Activated CD8-positive, alpha-beta T cell treated with anti-CD3 and anti-CD28 coated beads, Interleukin-2, amount 10 ng/mL, durations not matched to agents 7 days and 5 days (primary cell): ENCODE results near the gene ALDH1A3. TPM values are rescaled to one million over a fixed set of nuclear protein-coding genes. Genes with fewer than 3 reads are reported as not detected.

Experiments used
- ATAC-seq: fragments of 150-1000 bp; cut with Tn5 transposase; one replicate; pipeline ENCODE4 v1.10.0; 2021; ENCODE audit warnings: moderate library complexity
- CTCF ChIA-PET: fragments of 350-600 bp; sonication (Branson Sonifier 250); formaldehyde crosslinking; loops from one replicate; lab custom pipeline; 2021; ENCODE audit warnings: antibody characterized with exemption; lab: Charles Lee
- POLR2A ChIA-PET: fragments of 350-600 bp; sonication (Branson Sonifier 250); formaldehyde crosslinking; loops from one replicate; lab custom pipeline; 2021; ENCODE audit warnings: antibody characterized with exemption; lab: Charles Lee
- DNase-seq: peaks from one replicate; pipeline ENCODE4 v3.0.0-alpha.2; 2020
- H3K27ac Mint-ChIP-seq: one replicate; pipeline ENCODE4 v1.8.0; 2021; ENCODE audit warnings: mild to moderate bottlenecking, mixed read lengths
- H3K27me3 Mint-ChIP-seq: one replicate; pipeline ENCODE4 v1.8.0; 2021; ENCODE audit warnings: low read depth, mixed read lengths
- H3K36me3 Mint-ChIP-seq: one replicate; pipeline ENCODE4 v1.8.0; 2021; ENCODE audit warnings: low read depth, mixed read lengths
- H3K4me1 Mint-ChIP-seq: one replicate; pipeline ENCODE4 v1.8.0; 2021; ENCODE audit warnings: low read depth, mixed read lengths
- H3K4me3 Mint-ChIP-seq: one replicate; pipeline ENCODE4 v1.8.0; 2021; ENCODE audit warnings: mild to moderate bottlenecking, mixed read lengths
- H3K9me3 Mint-ChIP-seq: one replicate; pipeline ENCODE4 v1.8.0; 2022; ENCODE audit warnings: mixed read lengths; ENCODE audit not compliant: insufficient read depth
- total RNA-seq, 2 experiments: library from RNA; stranded (reverse); gene quantifications; one replicate each; pipeline ENCODE4 v1.2.3, GENCODE V29; 2021

Gene ALDH1A3
- total RNA-seq, 2 experiments from 2014 or later: not detected

DNA sequence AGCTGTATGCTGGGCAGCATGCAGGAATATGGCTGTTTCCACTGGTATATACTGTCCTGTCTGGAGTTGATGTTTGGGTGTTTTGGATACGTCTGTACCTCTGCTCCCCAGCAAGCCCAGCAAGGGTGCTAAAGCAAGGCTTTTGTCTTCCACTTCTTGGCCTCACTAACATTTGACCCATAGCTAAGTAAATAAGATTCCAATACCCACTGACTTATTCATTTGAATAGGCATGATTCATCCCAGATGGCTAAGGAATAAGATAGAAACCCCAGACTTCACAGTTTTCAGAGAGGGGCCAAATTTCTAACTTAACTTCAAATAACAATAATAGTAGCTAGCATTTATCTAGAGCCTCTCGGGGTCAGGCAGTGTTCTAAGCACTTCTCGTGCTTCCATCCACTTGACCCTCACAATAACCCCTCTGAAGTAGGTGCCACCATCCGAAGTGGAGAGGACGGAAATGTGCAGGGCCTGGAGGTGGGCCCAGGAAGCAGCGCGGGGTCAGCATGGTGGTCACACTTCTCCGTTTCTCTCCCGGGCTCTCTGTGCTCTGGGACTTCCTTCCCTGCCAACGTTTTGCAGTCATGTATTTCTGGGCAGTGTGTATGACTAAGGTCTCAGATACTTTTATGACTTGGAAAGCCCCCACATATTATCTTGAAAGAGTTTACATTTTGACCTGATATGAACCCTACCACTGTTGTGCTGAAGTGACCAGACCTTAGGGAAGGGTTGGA, 78.9 kb downstream of the ALDH1A3 start:
- ChIA-PET CTCF (no interaction called here), POLR2A (no interaction called here)
- Mint-ChIP-seq H3K4me1 (no peaks in the 10 kb centered on the region), H3K9me3 (no peaks in the 10 kb centered on the region), H3K27me3 (peaks cover 12% of the 10 kb centered on the region), H3K4me3 (no peak overlapping the region), H3K27ac (no peak overlapping the region), H3K36me3 (no peaks in the 10 kb centered on the region)
- ATAC-seq: no peak
- DNase-seq: no peak

DNA sequence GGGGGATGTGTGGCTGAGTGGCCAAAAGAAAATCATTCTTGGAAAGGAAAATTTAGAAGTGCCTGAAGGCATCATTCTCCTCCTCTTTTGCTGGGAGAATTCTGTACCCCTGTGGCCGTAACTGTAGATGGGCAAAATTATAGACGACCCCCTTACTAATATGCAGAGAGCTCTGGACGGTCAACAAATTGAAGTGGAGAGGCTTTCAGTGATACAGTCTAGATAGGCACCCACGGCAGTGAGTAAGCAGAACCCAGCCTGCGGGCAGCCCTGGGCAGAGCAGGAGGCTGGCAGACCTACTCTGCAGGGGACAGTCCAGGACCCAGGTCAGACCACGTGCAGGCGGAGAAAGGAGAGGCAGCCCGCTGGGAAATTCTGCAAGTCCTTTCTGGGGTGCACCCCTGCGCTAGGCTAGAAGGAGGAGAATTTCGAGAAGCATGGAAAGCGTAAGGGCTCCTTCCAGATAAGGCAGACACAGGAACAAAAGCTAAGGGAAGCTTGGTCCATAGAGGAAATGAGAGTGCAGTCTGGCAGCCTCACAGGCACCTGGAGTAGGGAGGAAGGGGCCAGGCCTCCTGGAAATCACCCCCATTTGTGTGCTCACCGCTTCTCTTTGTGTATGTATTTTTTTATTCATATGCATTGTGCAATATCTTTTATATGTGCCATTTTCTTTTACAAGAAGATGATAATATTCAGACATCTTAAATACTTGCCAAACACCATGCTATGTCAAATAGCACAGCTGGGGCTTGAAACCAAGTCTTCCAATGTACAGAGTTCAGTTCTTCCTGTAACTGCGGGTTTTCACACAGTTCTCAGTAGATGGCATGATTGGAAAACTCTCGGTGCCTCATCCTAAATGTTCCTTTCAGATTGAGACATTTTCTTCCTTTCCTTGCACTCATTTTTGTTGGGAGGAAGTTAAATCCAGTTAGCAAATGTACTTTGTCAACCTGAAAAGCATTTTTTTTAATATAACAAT, 79.7 kb downstream of the ALDH1A3 start:
- ATAC-seq: no peak
- no peak overlapping the region for H3K27ac Mint-ChIP-seq
- ChIA-PET POLR2A (no interaction called here), CTCF (no interaction called here)
- no peak overlapping the region for H3K4me3 Mint-ChIP-seq
- H3K27me3 Mint-ChIP-seq: peaks cover 13% of the 10 kb centered on the region
- H3K4me1 Mint-ChIP-seq: no peaks in the 10 kb centered on the region
- no peaks in the 10 kb centered on the region for H3K36me3 Mint-ChIP-seq
- H3K9me3 Mint-ChIP-seq: no peaks in the 10 kb centered on the region
- DNase-seq: no peak

Other genes with a start within 250 kb of the ALDH1A3 start
- under 1 TPM; 0.57 to 0.66 TPM for gene LRRK1, start 39.5 kb downstream of the ALDH1A3 start, total RNA-seq